ENCODE data around the gene MCC.
A peak's percentile ranks its signal among the peaks of the same experiment; 100 is the strongest.

Gene MCC

GRCh38 chr5:112983363-112983762, 504.9 kb downstream of the MCC start:
- no peak for TF ChIP-seq POLR2AphosphoS5 (IDR thresholded peaks at IDR 0.05; ENCODE audit: low read depth)
- no peak for TF ChIP-seq REST (IDR thresholded peaks at IDR 0.05; ENCODE audit: insufficient replicate concordance, low read depth)
- no peak for TF ChIP-seq CTCF (IDR thresholded peaks at IDR 0.05; ENCODE audit: insufficient read depth, low read length)
- no peak for TF ChIP-seq GABPA (IDR thresholded peaks at IDR 0.05; ENCODE audit: low read depth)
- TF ChIP-seq SPI1 (IDR thresholded peaks at IDR 0.05; ENCODE audit: borderline replicate concordance, low read depth): no peak
- no peak overlapping the region for H3K4me3 ChIP-seq (replicated peaks; ENCODE audit: insufficient read depth, low read length)
- DNase-seq (ENCODE audit: low read depth in 1 of 2, low spot score in 1 of 2): no peak
- H3K27ac ChIP-seq (replicated peaks): no peak overlapping the region
- H3K27me3 ChIP-seq (ENCODE audit: insufficient read depth, poor library complexity, severe bottlenecking): no peaks in the 10 kb centered on the region

- Histone ChIP-seq H3K27me3 (ENCODE audit: insufficient read depth, poor library complexity, severe bottlenecking) (no peaks in the 10 kb centered on the region), H3K4me3 (replicated peaks; ENCODE audit: insufficient read depth, low read length) (no peak overlapping the region), H3K27ac (replicated peaks) (no peak overlapping the region)
- DNase-seq (ENCODE audit: low read depth in 1 of 2, low spot score in 1 of 2): no peak
- no peak for TF ChIP-seq CTCF (IDR thresholded peaks at IDR 0.05; ENCODE audit: insufficient read depth, low read length)
- no peak for TF ChIP-seq POLR2AphosphoS5 (IDR thresholded peaks at IDR 0.05; ENCODE audit: low read depth)
- no peak for TF ChIP-seq REST (IDR thresholded peaks at IDR 0.05; ENCODE audit: insufficient replicate concordance, low read depth)
- TF ChIP-seq GABPA (IDR thresholded peaks at IDR 0.05; ENCODE audit: low read depth): no peak
- TF ChIP-seq SPI1 (IDR thresholded peaks at IDR 0.05; ENCODE audit: borderline replicate concordance, low read depth): no peak
Measured at GRCh38 chr5:112979723-112980122, 508.5 kb downstream of the MCC start.

GRCh38 chr5:112978836-112979235, 509.4 kb downstream of the MCC start:
- TF ChIP-seq CTCF (IDR thresholded peaks at IDR 0.05; ENCODE audit: insufficient read depth, low read length): no peak
- no peak for TF ChIP-seq REST (IDR thresholded peaks at IDR 0.05; ENCODE audit: insufficient replicate concordance, low read depth)
- no peak for TF ChIP-seq GABPA (IDR thresholded peaks at IDR 0.05; ENCODE audit: low read depth)
- TF ChIP-seq POLR2AphosphoS5 (IDR thresholded peaks at IDR 0.05; ENCODE audit: low read depth): no peak
- TF ChIP-seq SPI1 (IDR thresholded peaks at IDR 0.05; ENCODE audit: borderline replicate concordance, low read depth): no peak
- no peak for DNase-seq (ENCODE audit: low read depth in 1 of 2, low spot score in 1 of 2)
- H3K27ac ChIP-seq (replicated peaks): no peak overlapping the region
- H3K4me3 ChIP-seq (replicated peaks; ENCODE audit: insufficient read depth, low read length): 0 out of 2 replicates have a peak overlapping the region, but pooled peaks have one; percentile 12
- no peaks in the 10 kb centered on the region for H3K27me3 ChIP-seq (ENCODE audit: insufficient read depth, poor library complexity, severe bottlenecking)
